Gastroesophageal sphincter (tissue), 4 donors: ENCODE measurements around the gene ABCG5. TPM values are rescaled to one million over a fixed set of nuclear protein-coding genes. Genes with fewer than 3 reads are reported as not detected.

Experiments
- ATAC-seq: fragments of 150-250 bp; one replicate; pipeline ENCODE4 v1.9.1; 2016; ENCODE audit warnings: mild to moderate bottlenecking, moderate library complexity
- H3K27ac ChIP-seq, 4 donors: fragments of 200-600 bp; sonication (generic) in 3 of 4; 1 replicate in 3 of 4; 2 replicates in 1 of 4; pipeline ENCODE4 v1.5.1; 2016 to 2019
- H3K27me3 ChIP-seq: fragments of 200-600 bp; sonication (generic); one replicate; pipeline ENCODE4 v1.5.1; 2019
- H3K36me3 ChIP-seq, 2 donors: fragments of 200-600 bp; sonication (generic); one replicate each; pipeline ENCODE4 v1.5.1; 2019; ENCODE audit warnings: control low read depth in 1 of 2
- H3K4me1 ChIP-seq, 3 donors: fragments of 200-600 bp; sonication (generic); 1 replicate in 2 of 3; 2 replicates in 1 of 3; pipeline ENCODE4 v1.5.1; 2016 to 2019; ENCODE audit warnings: control low read depth in 2 of 3
- H3K4me3 ChIP-seq, 2 donors: fragments of 200-600 bp; sonication (generic); one replicate each; pipeline ENCODE4 v1.5.1; 2019; ENCODE audit warnings: mild to moderate bottlenecking in 1 of 2, moderate library complexity in 1 of 2
- H3K9me3 ChIP-seq, 3 donors: fragments of 200-600 bp; sonication (generic); one replicate each; pipeline ENCODE4 v1.5.1; 2017 to 2019; ENCODE audit warnings: control low read depth in 2 of 3
- EP300 ChIP-seq: sonication (generic); formaldehyde crosslinking; IDR thresholded peaks from one replicate; pipeline ENCODE4 v1.6.1; 2017; ENCODE audit warnings: antibody characterized with exemption, mild to moderate bottlenecking
- POLR2A ChIP-seq, 2 donors: fragments of 450-650 bp; IDR thresholded peaks; one replicate each; pipeline ENCODE4 v1.6.1; 2017; ENCODE audit warnings: antibody characterized with exemption in 2 of 2, mild to moderate bottlenecking in 2 of 2, moderate library complexity in 1 of 2
- POLR2AphosphoS5 ChIP-seq: sonication (generic); formaldehyde crosslinking; IDR thresholded peaks from one replicate; pipeline ENCODE4 v1.6.1; 2017; ENCODE audit warnings: antibody characterized with exemption
- WGBS, 2 donors: methylation state at CpG; one replicate each; pipeline ENCODE4 v1.1.5; 2018; ENCODE audit warnings: low coverage in 1 of 2; 5-methylcytosine and 5-hydroxymethylcytosine counted together
- total RNA-seq, 4 donors: library from RNA; depleted of rRNA; stranded (reverse); fragments of >200 nt; gene quantifications; one replicate each; pipeline ENCODE4 v1.1.0, GENCODE V29; 2016
- TF ChIP-seq, protein P1 (sequence below), 4 experiments: fragments of 200-600 bp in 2 of 4; fragments of 450-650 bp in 2 of 4; sonication (generic) in 1 of 4; IDR thresholded peaks; one replicate each; pipeline ENCODE4 v1.5.1; 2017 to 2019; ENCODE audit warnings: antibody characterized with exemption in 4 of 4, mild to moderate bottlenecking in 2 of 4, moderate library complexity in 2 of 4

Gene ABCG5
- total RNA-seq, 4 donors from 2014 or later: not detected

DNA sequence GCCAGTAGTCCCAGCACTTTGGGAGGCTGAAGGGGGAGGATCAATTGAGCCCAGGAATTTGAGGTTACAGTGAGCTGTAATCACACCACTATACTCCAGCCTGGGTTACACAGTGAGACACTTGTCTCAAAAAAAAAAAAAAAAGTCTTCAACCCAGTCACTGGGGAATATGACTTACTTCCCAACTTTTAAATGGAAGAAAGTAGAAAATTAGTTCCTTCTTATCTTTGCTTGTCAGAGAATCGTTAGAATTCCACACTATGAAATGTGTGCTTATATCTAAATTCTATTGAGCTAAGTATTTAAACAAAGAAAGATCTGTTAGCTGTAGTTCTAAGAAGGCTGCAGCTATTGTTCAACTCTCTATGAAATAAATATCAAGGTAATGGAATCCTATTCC, 42.4 kb downstream of the ABCG5 start:
- ATAC-seq: no peak
- WGBS, 2 donors: 42 to 58% methylated on average over 1 of the region's 1 CpG
- no peak for TF ChIP-seq POLR2AphosphoS5
- TF ChIP-seq, protein P1, sequence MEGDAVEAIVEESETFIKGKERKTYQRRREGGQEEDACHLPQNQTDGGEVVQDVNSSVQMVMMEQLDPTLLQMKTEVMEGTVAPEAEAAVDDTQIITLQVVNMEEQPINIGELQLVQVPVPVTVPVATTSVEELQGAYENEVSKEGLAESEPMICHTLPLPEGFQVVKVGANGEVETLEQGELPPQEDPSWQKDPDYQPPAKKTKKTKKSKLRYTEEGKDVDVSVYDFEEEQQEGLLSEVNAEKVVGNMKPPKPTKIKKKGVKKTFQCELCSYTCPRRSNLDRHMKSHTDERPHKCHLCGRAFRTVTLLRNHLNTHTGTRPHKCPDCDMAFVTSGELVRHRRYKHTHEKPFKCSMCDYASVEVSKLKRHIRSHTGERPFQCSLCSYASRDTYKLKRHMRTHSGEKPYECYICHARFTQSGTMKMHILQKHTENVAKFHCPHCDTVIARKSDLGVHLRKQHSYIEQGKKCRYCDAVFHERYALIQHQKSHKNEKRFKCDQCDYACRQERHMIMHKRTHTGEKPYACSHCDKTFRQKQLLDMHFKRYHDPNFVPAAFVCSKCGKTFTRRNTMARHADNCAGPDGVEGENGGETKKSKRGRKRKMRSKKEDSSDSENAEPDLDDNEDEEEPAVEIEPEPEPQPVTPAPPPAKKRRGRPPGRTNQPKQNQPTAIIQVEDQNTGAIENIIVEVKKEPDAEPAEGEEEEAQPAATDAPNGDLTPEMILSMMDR (IDR thresholded peaks at IDR 0.05): no peak
- H3K9me3 ChIP-seq: no peaks in the 10 kb centered on the region
- peaks cover 0 to 50% of the 10 kb centered on the region in 2 donors for H3K36me3 ChIP-seq
- H3K27me3 ChIP-seq: no peaks in the 10 kb centered on the region
- no peak overlapping the region for H3K27ac ChIP-seq
- peaks cover 0 to 20% (median 0%) of the 10 kb centered on the region in 3 donors for H3K4me1 ChIP-seq
- no peak overlapping the region for H3K4me3 ChIP-seq

DNA sequence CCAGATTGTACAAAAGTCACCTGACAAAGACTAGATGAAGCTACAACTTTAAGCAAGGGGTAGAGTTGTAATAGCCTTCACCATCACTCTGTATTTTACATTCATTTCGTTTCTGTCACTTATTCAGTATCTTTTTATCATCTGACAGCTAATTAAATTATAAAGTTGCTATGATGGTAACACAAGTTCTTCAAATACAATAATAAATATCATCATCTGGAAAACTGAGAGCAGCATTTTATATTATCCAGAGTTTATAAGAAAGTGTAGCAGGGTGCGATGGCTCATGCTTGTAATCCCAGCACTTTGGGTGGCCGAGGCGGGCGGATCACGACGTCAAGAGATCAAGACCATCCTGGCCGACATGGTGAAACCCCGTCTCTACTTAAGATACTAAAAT, 43.7 kb downstream of the ABCG5 start:
- no peak overlapping the region for H3K27ac ChIP-seq
- TF ChIP-seq POLR2A (IDR thresholded peaks at IDR 0.05) (no peak), POLR2AphosphoS5 (no peak), EP300 (no peak)
- TF ChIP-seq, protein P1 (IDR thresholded peaks at IDR 0.05): no peak
- WGBS, 2 donors: 86 to 91% methylated on average over 1 to 7 of the region's 9 CpGs
- ATAC-seq: no peak
- no peaks in the 10 kb centered on the region for H3K9me3 ChIP-seq
- peaks cover 0 to 50% of the 10 kb centered on the region in 2 donors for H3K36me3 ChIP-seq
- peaks cover 0 to 31% (median 0%) of the 10 kb centered on the region in 3 donors for H3K4me1 ChIP-seq
- no peaks in the 10 kb centered on the region for H3K27me3 ChIP-seq
- H3K4me3 ChIP-seq: no peak overlapping the region

DNA sequence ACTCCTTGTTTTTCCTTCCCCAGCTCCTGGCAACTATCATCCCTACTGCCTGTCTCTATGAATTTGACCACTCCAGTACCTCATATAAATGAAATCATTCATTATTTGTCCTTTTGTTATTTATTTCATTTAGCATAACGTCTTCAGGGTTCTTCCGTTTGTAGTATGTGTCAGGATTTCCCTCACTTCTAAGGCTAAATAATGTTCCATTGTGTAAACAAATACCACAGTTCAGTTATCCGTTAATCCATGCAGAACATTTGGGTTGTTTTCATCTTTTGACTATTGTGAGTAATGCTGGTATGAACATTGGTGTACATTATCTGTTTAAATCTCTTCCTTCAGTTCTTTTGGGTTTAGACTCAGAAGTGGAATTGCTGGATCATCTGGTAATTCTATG, 46.0 kb downstream of the ABCG5 start:
- TF ChIP-seq, protein P1 (IDR thresholded peaks at IDR 0.05): no peak
- TF ChIP-seq POLR2A (IDR thresholded peaks at IDR 0.05) (no peak), EP300 (no peak), POLR2AphosphoS5 (no peak)
- Histone ChIP-seq H3K4me3 (no peak overlapping the region), H3K9me3 (no peaks in the 10 kb centered on the region), H3K27ac (no peak overlapping the region), H3K27me3 (no peaks in the 10 kb centered on the region), H3K4me1 (peaks cover 0 to 54% (median 7%) of the 10 kb centered on the region in 3 donors), H3K36me3 (peaks cover 0 to 45% of the 10 kb centered on the region in 2 donors)
- WGBS, 2 donors: 46 to 58% methylated on average over 3 of the region's 3 CpGs
- no peak for ATAC-seq

- peaks cover 0 to 55% (median 7%) of the 10 kb centered on the region in 3 donors for H3K4me1 ChIP-seq
- no peak overlapping the region for H3K4me3 ChIP-seq
- H3K36me3 ChIP-seq: peaks cover 0 to 44% of the 10 kb centered on the region in 2 donors
- no peaks in the 10 kb centered on the region for H3K27me3 ChIP-seq
- H3K9me3 ChIP-seq: no peaks in the 10 kb centered on the region
- peak overlapping the region; percentile 22 to 75 (median 58) for H3K27ac ChIP-seq
- ATAC-seq: no peak
- WGBS, 2 donors: 86% methylated on average over 1 to 2 of the region's 2 CpGs
- TF ChIP-seq EP300: no peak
- TF ChIP-seq POLR2AphosphoS5: no peak
- no peak for TF ChIP-seq POLR2A (IDR thresholded peaks at IDR 0.05)
- TF ChIP-seq, protein P1 (IDR thresholded peaks at IDR 0.05): no peak
Measured at GRCh38 chr2:43791035-43791765, 47.4 kb downstream of the ABCG5 start.

- peak overlapping the region; percentile 42 to 75 (median 58) for H3K27ac ChIP-seq
- no peak overlapping the region for H3K4me3 ChIP-seq
- no peaks in the 10 kb centered on the region for H3K9me3 ChIP-seq
- no peak for TF ChIP-seq EP300
- TF ChIP-seq POLR2AphosphoS5: peak; percentile 23
- 14 to 32% methylated on average over 5 of the region's 5 CpGs for WGBS, 2 donors
- peaks cover 0 to 55% (median 7%) of the 10 kb centered on the region in 3 donors for H3K4me1 ChIP-seq
- peak; percentile 68 for ATAC-seq
- H3K27me3 ChIP-seq: no peaks in the 10 kb centered on the region
- peaks cover 0 to 42% of the 10 kb centered on the region in 2 donors for H3K36me3 ChIP-seq
Measured at GRCh38 chr2:43790147-43790546, 48.5 kb downstream of the ABCG5 start.
